ENCODE measurements around the gene CDC42EP2. TPM values are rescaled to one million over a fixed set of nuclear protein-coding genes. Genes with fewer than 3 reads are reported as not detected.

CDC42EP2 gene
- total and polyA plus RNA-seq, 2 of the 13 experiments (the other 11 are each of a cell fraction or from before 2014, with no cell fraction given), result 2.3 to 7.1 TPM

DNA sequence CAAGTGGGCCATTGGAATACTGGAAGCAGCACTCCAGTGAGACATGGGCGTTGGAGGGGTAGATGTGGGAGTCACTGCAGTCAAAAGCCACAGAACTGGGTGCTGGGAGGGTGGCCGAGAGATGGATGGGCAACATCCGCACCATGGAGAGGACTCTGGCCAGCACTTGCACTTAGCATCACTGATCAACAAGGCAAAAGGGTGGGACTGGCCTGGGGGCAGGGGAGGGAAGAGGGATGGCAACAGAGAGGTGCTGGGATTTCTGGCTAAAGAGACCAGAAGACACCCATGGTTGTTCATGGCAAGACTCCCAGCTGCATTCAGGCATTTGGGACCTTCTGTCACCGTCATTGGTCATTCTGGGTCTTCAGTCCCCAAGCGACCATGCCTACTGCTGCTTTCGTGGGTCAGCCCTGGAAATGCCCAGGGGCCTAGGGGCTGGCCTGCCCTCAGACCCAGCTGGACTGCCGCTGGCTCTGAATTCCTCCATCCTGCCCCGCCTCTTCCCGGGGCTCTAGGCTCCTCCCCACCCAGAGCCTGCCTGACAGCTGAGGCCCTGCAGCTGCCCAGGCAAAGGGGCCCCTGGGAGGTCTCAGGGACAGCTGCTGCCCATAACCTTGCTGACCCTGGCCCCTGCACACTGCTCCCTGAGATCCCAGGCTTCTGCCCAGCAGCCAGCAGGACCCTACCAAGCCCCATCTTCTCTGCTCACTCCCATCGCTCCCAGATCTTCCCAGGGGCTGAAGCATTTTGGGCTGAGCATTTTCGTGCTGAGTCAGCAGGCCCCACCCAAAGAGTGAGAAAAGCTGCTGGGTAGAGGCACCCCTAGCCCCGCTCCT, 13.0 kb upstream of the CDC42EP2 start (continued):
- TF ChIP-seq, protein P1, sequence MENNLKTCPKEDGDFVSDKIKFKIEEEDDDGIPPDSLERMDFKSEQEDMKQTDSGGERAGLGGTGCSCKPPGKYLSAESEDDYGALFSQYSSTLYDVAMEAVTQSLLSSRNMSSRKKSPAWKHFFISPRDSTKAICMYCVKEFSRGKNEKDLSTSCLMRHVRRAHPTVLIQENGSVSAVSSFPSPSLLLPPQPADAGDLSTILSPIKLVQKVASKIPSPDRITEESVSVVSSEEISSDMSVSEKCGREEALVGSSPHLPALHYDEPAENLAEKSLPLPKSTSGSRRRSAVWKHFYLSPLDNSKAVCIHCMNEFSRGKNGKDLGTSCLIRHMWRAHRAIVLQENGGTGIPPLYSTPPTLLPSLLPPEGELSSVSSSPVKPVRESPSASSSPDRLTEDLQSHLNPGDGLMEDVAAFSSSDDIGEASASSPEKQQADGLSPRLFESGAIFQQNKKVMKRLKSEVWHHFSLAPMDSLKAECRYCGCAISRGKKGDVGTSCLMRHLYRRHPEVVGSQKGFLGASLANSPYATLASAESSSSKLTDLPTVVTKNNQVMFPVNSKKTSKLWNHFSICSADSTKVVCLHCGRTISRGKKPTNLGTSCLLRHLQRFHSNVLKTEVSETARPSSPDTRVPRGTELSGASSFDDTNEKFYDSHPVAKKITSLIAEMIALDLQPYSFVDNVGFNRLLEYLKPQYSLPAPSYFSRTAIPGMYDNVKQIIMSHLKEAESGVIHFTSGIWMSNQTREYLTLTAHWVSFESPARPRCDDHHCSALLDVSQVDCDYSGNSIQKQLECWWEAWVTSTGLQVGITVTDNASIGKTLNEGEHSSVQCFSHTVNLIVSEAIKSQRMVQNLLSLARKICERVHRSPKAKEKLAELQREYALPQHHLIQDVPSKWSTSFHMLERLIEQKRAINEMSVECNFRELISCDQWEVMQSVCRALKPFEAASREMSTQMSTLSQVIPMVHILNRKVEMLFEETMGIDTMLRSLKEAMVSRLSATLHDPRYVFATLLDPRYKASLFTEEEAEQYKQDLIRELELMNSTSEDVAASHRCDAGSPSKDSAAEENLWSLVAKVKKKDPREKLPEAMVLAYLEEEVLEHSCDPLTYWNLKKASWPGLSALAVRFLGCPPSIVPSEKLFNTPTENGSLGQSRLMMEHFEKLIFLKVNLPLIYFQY (CRISPR knock-in tag; IDR thresholded peaks at IDR 0.05; ENCODE audit: borderline replicate concordance), result peak; percentile 45; the same call in 1 of the 2 replicates
- TF ChIP-seq ZNF468 (CRISPR knock-in tag; IDR thresholded peaks at IDR 0.05) (no peak), SP5 (CRISPR knock-in tag; IDR thresholded peaks at IDR 0.05; ENCODE audit: borderline replicate concordance, low read depth) (peak; percentile 40; the same call in 1 of the 2 replicates), SALL1 (CRISPR knock-in tag; IDR thresholded peaks at IDR 0.05) (peak; percentile 47; the same call in 1 of the 2 replicates), ZNF337 (CRISPR knock-in tag; IDR thresholded peaks at IDR 0.05; ENCODE audit: borderline replicate concordance, low read depth) (no peak), ZNF572 (CRISPR knock-in tag; IDR thresholded peaks at IDR 0.05) (no peak), ZNF616 (CRISPR knock-in tag; IDR thresholded peaks at IDR 0.05; ENCODE audit: low read depth) (no peak), RXRB (CRISPR knock-in tag; IDR thresholded peaks at IDR 0.05; ENCODE audit: borderline replicate concordance) (peak; percentile 32; the same call in 1 of the 2 replicates), PITX1 (CRISPR knock-in tag; IDR thresholded peaks at IDR 0.05) (peak; percentile 54; the same call in 1 of the 2 replicates), KDM5B (CRISPR knock-in tag; IDR thresholded peaks at IDR 0.05; ENCODE audit: borderline replicate concordance) (peak; percentile 63; the same call in 1 of the 2 replicates), SSRP1 (CRISPR knock-in tag; IDR thresholded peaks at IDR 0.05) (0 out of 2 replicates have a peak, but pooled peaks have one; percentile 17), MAZ (IDR thresholded peaks at IDR 0.05; ENCODE audit: borderline replicate concordance, low read depth, low read length) (no peak), MAZ (CRISPR knock-in tag; IDR thresholded peaks at IDR 0.05; ENCODE audit: low read depth) (0 out of 2 replicates have a peak, but pooled peaks have one; percentile 58)
- TF ChIP-seq, protein P2, sequence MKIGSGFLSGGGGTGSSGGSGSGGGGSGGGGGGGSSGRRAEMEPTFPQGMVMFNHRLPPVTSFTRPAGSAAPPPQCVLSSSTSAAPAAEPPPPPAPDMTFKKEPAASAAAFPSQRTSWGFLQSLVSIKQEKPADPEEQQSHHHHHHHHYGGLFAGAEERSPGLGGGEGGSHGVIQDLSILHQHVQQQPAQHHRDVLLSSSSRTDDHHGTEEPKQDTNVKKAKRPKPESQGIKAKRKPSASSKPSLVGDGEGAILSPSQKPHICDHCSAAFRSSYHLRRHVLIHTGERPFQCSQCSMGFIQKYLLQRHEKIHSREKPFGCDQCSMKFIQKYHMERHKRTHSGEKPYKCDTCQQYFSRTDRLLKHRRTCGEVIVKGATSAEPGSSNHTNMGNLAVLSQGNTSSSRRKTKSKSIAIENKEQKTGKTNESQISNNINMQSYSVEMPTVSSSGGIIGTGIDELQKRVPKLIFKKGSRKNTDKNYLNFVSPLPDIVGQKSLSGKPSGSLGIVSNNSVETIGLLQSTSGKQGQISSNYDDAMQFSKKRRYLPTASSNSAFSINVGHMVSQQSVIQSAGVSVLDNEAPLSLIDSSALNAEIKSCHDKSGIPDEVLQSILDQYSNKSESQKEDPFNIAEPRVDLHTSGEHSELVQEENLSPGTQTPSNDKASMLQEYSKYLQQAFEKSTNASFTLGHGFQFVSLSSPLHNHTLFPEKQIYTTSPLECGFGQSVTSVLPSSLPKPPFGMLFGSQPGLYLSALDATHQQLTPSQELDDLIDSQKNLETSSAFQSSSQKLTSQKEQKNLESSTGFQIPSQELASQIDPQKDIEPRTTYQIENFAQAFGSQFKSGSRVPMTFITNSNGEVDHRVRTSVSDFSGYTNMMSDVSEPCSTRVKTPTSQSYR (CRISPR knock-in tag; IDR thresholded peaks at IDR 0.05; ENCODE audit: borderline replicate concordance), result no peak
- TF ChIP-seq, protein P3, sequence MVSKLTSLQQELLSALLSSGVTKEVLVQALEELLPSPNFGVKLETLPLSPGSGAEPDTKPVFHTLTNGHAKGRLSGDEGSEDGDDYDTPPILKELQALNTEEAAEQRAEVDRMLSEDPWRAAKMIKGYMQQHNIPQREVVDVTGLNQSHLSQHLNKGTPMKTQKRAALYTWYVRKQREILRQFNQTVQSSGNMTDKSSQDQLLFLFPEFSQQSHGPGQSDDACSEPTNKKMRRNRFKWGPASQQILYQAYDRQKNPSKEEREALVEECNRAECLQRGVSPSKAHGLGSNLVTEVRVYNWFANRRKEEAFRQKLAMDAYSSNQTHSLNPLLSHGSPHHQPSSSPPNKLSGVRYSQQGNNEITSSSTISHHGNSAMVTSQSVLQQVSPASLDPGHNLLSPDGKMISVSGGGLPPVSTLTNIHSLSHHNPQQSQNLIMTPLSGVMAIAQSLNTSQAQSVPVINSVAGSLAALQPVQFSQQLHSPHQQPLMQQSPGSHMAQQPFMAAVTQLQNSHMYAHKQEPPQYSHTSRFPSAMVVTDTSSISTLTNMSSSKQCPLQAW (CRISPR knock-in tag; IDR thresholded peaks at IDR 0.05), result 0 out of 2 replicates have a peak, but pooled peaks have one; percentile 21
- TF ChIP-seq, protein P4, sequence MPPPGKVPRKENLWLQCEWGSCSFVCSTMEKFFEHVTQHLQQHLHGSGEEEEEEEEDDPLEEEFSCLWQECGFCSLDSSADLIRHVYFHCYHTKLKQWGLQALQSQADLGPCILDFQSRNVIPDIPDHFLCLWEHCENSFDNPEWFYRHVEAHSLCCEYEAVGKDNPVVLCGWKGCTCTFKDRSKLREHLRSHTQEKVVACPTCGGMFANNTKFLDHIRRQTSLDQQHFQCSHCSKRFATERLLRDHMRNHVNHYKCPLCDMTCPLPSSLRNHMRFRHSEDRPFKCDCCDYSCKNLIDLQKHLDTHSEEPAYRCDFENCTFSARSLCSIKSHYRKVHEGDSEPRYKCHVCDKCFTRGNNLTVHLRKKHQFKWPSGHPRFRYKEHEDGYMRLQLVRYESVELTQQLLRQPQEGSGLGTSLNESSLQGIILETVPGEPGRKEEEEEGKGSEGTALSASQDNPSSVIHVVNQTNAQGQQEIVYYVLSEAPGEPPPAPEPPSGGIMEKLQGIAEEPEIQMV (CRISPR knock-in tag; IDR thresholded peaks at IDR 0.05; ENCODE audit: low read depth), result no peak
- TF ChIP-seq, protein P5, sequence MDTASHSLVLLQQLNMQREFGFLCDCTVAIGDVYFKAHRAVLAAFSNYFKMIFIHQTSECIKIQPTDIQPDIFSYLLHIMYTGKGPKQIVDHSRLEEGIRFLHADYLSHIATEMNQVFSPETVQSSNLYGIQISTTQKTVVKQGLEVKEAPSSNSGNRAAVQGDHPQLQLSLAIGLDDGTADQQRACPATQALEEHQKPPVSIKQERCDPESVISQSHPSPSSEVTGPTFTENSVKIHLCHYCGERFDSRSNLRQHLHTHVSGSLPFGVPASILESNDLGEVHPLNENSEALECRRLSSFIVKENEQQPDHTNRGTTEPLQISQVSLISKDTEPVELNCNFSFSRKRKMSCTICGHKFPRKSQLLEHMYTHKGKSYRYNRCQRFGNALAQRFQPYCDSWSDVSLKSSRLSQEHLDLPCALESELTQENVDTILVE (CRISPR knock-in tag; IDR thresholded peaks at IDR 0.05), result no peak
